Keratinocyte (primary cell): ENCODE results near the gene ZMYND19. TPM values are rescaled to one million over a fixed set of nuclear protein-coding genes. Genes with fewer than 3 reads are reported as not detected.
A peak's percentile ranks its signal among the peaks of the same experiment; 100 is the strongest.

ENCODE experiments used
- DNase-seq: peaks from one replicate; pipeline ENCODE4 v3.0.0-alpha.2; 2011; ENCODE audit warnings: low read depth, missing footprints, low spot score
- FAIRE-seq: peaks from 2 replicates; lab custom pipeline; 2011; peaks lifted over from hg19 to GRCh38; lab: Jason Lieb, UNC
- H2AFZ ChIP-seq: 2 replicates; pipeline ENCODE4 v1.6.0; 2012; ENCODE audit warnings: low read length, control low read depth, inconsistent platforms; ENCODE audit not compliant: control insufficient read depth
- H3K27ac ChIP-seq: 2 replicates; pipeline ENCODE4 v1.5.1; 2011; ENCODE audit warnings: low read length; ENCODE audit not compliant: control insufficient read depth, insufficient read depth
- H3K27me3 ChIP-seq: 3 replicates; pipeline ENCODE4 v1.6.0; 2011; ENCODE audit warnings: low read length; ENCODE audit not compliant: control insufficient read depth, insufficient read depth; ENCODE audit errors: extremely low read depth
- H3K36me3 ChIP-seq, 2 experiments: 2 replicates in 1 of 2; 3 replicates in 1 of 2; pipeline ENCODE4 v1.5.1; 2011; ENCODE audit warnings: low read length in 2 of 2, mild to moderate bottlenecking in 1 of 2; ENCODE audit not compliant: control insufficient read depth in 2 of 2, insufficient read depth in 2 of 2; ENCODE audit errors: extremely low read depth in 1 of 2
- H3K4me1 ChIP-seq: 3 replicates; pipeline ENCODE4 v1.5.1; 2011; ENCODE audit warnings: low read length; ENCODE audit not compliant: control insufficient read depth, insufficient read depth; ENCODE audit errors: extremely low read depth
- H3K4me2 ChIP-seq: 3 replicates; pipeline ENCODE4 v1.6.0; 2011; ENCODE audit warnings: low read depth, low read length; ENCODE audit not compliant: control insufficient read depth, insufficient read depth; ENCODE audit errors: extremely low read depth
- H3K4me3 ChIP-seq, 3 experiments: fragments of 200-600 bp in 1 of 3; sonication (generic) in 1 of 3; 2 replicates in 2 of 3; 3 replicates in 1 of 3; pipeline ENCODE4 v1.5.1; 2011 to 2016; ENCODE audit warnings: low read length in 3 of 3, mild to moderate bottlenecking in 3 of 3, control low read depth in 2 of 3, inconsistent platforms in 1 of 3, low read depth in 1 of 3, mixed read lengths in 1 of 3, mixed run types in 1 of 3, moderate library complexity in 1 of 3; ENCODE audit not compliant: control insufficient read depth in 2 of 3, insufficient read depth in 2 of 3; ENCODE audit errors: extremely low read depth in 1 of 3
- H3K79me2 ChIP-seq: 2 replicates; pipeline ENCODE4 v1.6.0; 2012; ENCODE audit warnings: low read length; ENCODE audit not compliant: control insufficient read depth, insufficient read depth
- H3K9ac ChIP-seq: 3 replicates; pipeline ENCODE4 v1.6.0; 2011; ENCODE audit warnings: low read length; ENCODE audit not compliant: control insufficient read depth, insufficient read depth; ENCODE audit errors: extremely low read depth
- H3K9me1 ChIP-seq: 3 replicates; pipeline ENCODE4 v1.6.0; 2011; ENCODE audit warnings: low read length; ENCODE audit not compliant: control insufficient read depth, insufficient read depth; ENCODE audit errors: extremely low read depth
- H3K9me3 ChIP-seq: 2 replicates; pipeline ENCODE4 v1.5.1; 2012; ENCODE audit warnings: low read depth, low read length; ENCODE audit not compliant: control insufficient read depth
- H4K20me1 ChIP-seq: 3 replicates; pipeline ENCODE4 v1.6.0; 2011; ENCODE audit warnings: low read length; ENCODE audit not compliant: control insufficient read depth, insufficient read depth; ENCODE audit errors: extremely low read depth
- EZH2 ChIP-seq: IDR thresholded peaks from one replicate; pipeline ENCODE4 v1.6.1; 2012; ENCODE audit warnings: inconsistent platforms, mild to moderate bottlenecking, low read length, moderate library complexity
- dilution Hi-C: fragments of 300-500 bp; cut with MboI; formaldehyde crosslinking; loops from one replicate; pipeline ENCODE4 v1.7.0; 2020; ENCODE audit warnings: low sequenced_read_pairs; ENCODE audit not compliant: extremely low pct_ligation_motif_present
- polyA plus RNA-seq, 5 experiments: library from polyadenylated mRNA; depleted of rRNA in 3 of 5; stranded (reverse) in 3 of 5; stranded (forward) in 1 of 5; unstranded in 1 of 5; fragments of >200 nt; gene quantifications; 1 replicate in 1 of 5; 2 replicates in 3 of 5; 3 replicates in 1 of 5; pipeline versions ENCODE4 v1.2.1 to v1.2.3, GENCODE V29; 2011 to 2012; ENCODE audit warnings: missing spikeins in 2 of 5, low read depth in 1 of 5, low replicate concordance in 1 of 5
- TF ChIP-seq, protein P1 (sequence below), 3 experiments: IDR thresholded peaks in 1 of 3; conservative IDR thresholded peaks in 1 of 3; optimal IDR thresholded peaks in 1 of 3; 2 replicates in 2 of 3; 3 replicates in 1 of 3; pipeline versions ENCODE3 to v1.5.1; 2011; ENCODE audit warnings: low read length in 3 of 3, mild to moderate bottlenecking in 3 of 3, moderate library complexity in 2 of 3, control low read depth in 1 of 3, inconsistent platforms in 1 of 3; ENCODE audit not compliant: insufficient read depth in 2 of 3; ENCODE audit errors: extremely low read depth in 1 of 3

The ZMYND19 gene
- polyA plus RNA-seq, 1 donor (not counting 4 experiments of a cell fraction or from before 2014, with no cell fraction given): 25.8 TPM

DNA sequence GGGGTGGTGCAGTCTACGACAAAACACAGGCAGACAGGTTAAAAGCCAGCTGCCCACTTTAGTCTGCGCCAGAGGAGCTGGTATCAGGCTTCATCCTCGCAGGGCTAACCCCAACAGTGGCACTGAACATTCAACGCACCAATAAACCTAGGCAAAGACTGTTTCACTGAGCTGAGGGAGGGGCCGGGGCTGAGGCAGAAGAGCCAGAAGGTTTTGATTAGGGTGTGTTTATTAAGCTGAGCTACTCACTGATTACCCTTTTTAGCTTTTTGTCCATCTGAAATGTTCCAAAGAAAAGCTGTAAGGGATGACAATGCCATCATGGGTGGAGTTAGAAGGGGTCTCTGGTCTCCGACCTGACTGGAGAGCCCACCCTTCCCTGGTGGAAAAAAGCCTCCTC, 1.4 kb downstream of the ZMYND19 start:
- H3K9ac ChIP-seq: peak overlapping the region; percentile 83
- H3K79me2 ChIP-seq: peaks cover 50% of the 10 kb centered on the region
- H2AFZ ChIP-seq: no peak overlapping the region
- peaks cover 13% of the 10 kb centered on the region for H3K4me1 ChIP-seq
- peak overlapping the region; percentile 68 for H3K27ac ChIP-seq
- H3K36me3 ChIP-seq: peaks cover 27 to 41% of the 10 kb centered on the region in 2 experiments
- no peaks in the 10 kb centered on the region for H3K9me3 ChIP-seq
- FAIRE-seq: no peak
- no peaks in the 10 kb centered on the region for H3K27me3 ChIP-seq
- peak overlapping the region; percentile 97 for H3K4me2 ChIP-seq
- H3K9me1 ChIP-seq: no peaks in the 10 kb centered on the region
- TF ChIP-seq, protein P1, sequence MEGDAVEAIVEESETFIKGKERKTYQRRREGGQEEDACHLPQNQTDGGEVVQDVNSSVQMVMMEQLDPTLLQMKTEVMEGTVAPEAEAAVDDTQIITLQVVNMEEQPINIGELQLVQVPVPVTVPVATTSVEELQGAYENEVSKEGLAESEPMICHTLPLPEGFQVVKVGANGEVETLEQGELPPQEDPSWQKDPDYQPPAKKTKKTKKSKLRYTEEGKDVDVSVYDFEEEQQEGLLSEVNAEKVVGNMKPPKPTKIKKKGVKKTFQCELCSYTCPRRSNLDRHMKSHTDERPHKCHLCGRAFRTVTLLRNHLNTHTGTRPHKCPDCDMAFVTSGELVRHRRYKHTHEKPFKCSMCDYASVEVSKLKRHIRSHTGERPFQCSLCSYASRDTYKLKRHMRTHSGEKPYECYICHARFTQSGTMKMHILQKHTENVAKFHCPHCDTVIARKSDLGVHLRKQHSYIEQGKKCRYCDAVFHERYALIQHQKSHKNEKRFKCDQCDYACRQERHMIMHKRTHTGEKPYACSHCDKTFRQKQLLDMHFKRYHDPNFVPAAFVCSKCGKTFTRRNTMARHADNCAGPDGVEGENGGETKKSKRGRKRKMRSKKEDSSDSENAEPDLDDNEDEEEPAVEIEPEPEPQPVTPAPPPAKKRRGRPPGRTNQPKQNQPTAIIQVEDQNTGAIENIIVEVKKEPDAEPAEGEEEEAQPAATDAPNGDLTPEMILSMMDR (optimal IDR thresholded peaks at IDR 0.05 in 1 of 3, IDR thresholded peaks at IDR 0.05 in 1 of 3, conservative IDR thresholded peaks at IDR 0.05 in 1 of 3; ENCODE audit: extremely low read depth in 1 of 3, insufficient read depth in 2 of 3, low read length in 3 of 3): no peak
- TF ChIP-seq EZH2: no peak
- H3K4me3 ChIP-seq: peak overlapping the region; percentile 57 to 92 (median 90)
- DNase-seq: no peak
- dilution Hi-C loops: no loop called here
- peaks cover 11% of the 10 kb centered on the region for H4K20me1 ChIP-seq

DNA sequence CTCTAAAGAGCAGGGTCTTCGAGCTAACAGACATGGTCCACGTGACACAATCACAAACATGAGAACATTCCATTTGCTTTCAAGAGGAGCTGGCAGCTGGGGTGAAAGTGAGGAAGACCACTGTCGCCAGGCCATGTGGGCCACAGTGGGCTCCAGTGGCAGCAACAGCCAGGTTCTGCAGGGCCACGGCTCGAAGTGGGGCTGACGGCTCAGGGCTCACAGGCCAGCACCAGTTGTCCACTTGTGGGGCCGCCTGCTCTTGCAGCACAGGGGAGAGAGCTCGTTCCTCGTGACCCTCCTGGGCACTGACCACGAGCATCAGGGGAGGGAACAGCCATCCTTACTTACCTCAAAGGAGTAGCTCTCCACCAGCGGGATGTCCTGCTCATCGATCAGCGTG, 2.0 kb downstream of the ZMYND19 start:
- no peaks in the 10 kb centered on the region for H3K9me1 ChIP-seq
- H4K20me1 ChIP-seq: peaks cover 11% of the 10 kb centered on the region
- no peaks in the 10 kb centered on the region for H3K9me3 ChIP-seq
- dilution Hi-C loops: no loop called here
- TF ChIP-seq, protein P1 (optimal IDR thresholded peaks at IDR 0.05 in 1 of 3, IDR thresholded peaks at IDR 0.05 in 1 of 3, conservative IDR thresholded peaks at IDR 0.05 in 1 of 3; ENCODE audit: extremely low read depth in 1 of 3, insufficient read depth in 2 of 3, low read length in 3 of 3): no peak
- no peak for TF ChIP-seq EZH2
- peaks cover 56% of the 10 kb centered on the region for H3K79me2 ChIP-seq
- H3K27me3 ChIP-seq: no peaks in the 10 kb centered on the region
- H3K36me3 ChIP-seq: peaks cover 30 to 45% of the 10 kb centered on the region in 2 experiments
- no peak overlapping the region for H2AFZ ChIP-seq
- H3K4me2 ChIP-seq: peak overlapping the region; percentile 97
- no peak overlapping the region for H3K4me3 ChIP-seq
- H3K9ac ChIP-seq: no peak overlapping the region
- no peak for FAIRE-seq
- DNase-seq: no peak
- H3K27ac ChIP-seq: no peak overlapping the region
- H3K4me1 ChIP-seq: peaks cover 13% of the 10 kb centered on the region
